H1 (cell line): ENCODE measurements around the gene PRKAA1. TPM values are rescaled to one million over a fixed set of nuclear protein-coding genes. Genes with fewer than 3 reads are reported as not detected.
"Not testable (repeated sequence)": the region's sequence is repeated elsewhere in the genome, so short reads cannot be mapped to it uniquely, and the experiment has no call there.

Experiments
- CTCF ChIA-PET: fragments of 300-600 bp; sonication (Branson Sonifier 250); formaldehyde crosslinking; loops from one replicate; lab custom pipeline; 2021; ENCODE audit not compliant: partially characterized antibody; lab: Charles Lee
- POLR2A ChIA-PET: fragments of 300-600 bp; sonication (Branson Sonifier 250); formaldehyde crosslinking; loops from one replicate; lab custom pipeline; 2021; ENCODE audit warnings: inconsistent platforms; ENCODE audit not compliant: partially characterized antibody; lab: Charles Lee
- DNase-seq, 2 experiments: peaks; one replicate each; pipeline versions ENCODE4 v3.0.0 to v3.0.0-alpha.2; 2010 to 2022; ENCODE audit warnings: low spot score in 2 of 2, low read depth in 1 of 2, mixed read lengths in 1 of 2
- FAIRE-seq: peaks from 2 replicates; lab custom pipeline; 2011; peaks lifted over from hg19 to GRCh38; lab: Jason Lieb, UNC
- H2AFZ ChIP-seq: 2 replicates; pipeline ENCODE4 v1.8.1; 2012; ENCODE audit warnings: low read length, inconsistent platforms
- H2AK5ac ChIP-seq: 2 replicates; pipeline ENCODE4 v1.6.1; 2013; ENCODE audit warnings: low read depth, low read length
- H2BK120ac ChIP-seq: replicated peaks from 2 replicates; pipeline ENCODE3; 2013; ENCODE audit warnings: low read depth, low read length, inconsistent platforms
- H2BK12ac ChIP-seq: 2 replicates; pipeline ENCODE4 v1.6.1; 2013; ENCODE audit warnings: low read depth, low read length
- H2BK15ac ChIP-seq: 2 replicates; pipeline ENCODE4 v1.6.1; 2013; ENCODE audit warnings: low read length
- H2BK20ac ChIP-seq: 2 replicates; pipeline ENCODE4 v1.6.1; 2013; ENCODE audit warnings: low read length
- H2BK5ac ChIP-seq: 2 replicates; pipeline ENCODE4 v1.6.1; 2013; ENCODE audit warnings: low read depth, low read length
- H3K14ac ChIP-seq: 2 replicates; pipeline ENCODE4 v1.6.1; 2013; ENCODE audit warnings: inconsistent platforms; ENCODE audit not compliant: insufficient read length
- H3K18ac ChIP-seq: 2 replicates; pipeline ENCODE4 v1.6.1; 2013; ENCODE audit warnings: low read length; ENCODE audit errors: extremely low read depth
- H3K23ac ChIP-seq: 2 replicates; pipeline ENCODE4 v1.6.1; 2013; ENCODE audit warnings: inconsistent platforms; ENCODE audit not compliant: insufficient read length
- H3K23me2 ChIP-seq: 2 replicates; pipeline ENCODE4 v1.6.1; 2013; ENCODE audit warnings: low read depth, low read length
- H3K27ac ChIP-seq: 2 replicates; pipeline ENCODE4 v1.6.1; 2011; ENCODE audit warnings: low read depth, low read length, inconsistent platforms
- H3K27me3 ChIP-seq, 4 experiments: replicated peaks in 1 of 4; 1 replicate in 1 of 4; 2 replicates in 3 of 4; pipeline versions ENCODE4 v1.6.1 to v1.8.1; 2011 to 2013; ENCODE audit warnings: low read length in 3 of 4, mild to moderate bottlenecking in 3 of 4, inconsistent platforms in 2 of 4, mixed read lengths in 2 of 4, moderate library complexity in 1 of 4; ENCODE audit not compliant: control insufficient read depth in 3 of 4, insufficient read depth in 3 of 4; ENCODE audit errors: extremely low read depth in 1 of 4
- H3K36me3 ChIP-seq, 4 experiments: 2 replicates each; pipeline versions ENCODE4 v1.6.1 to v1.8.1; 2011 to 2013; ENCODE audit warnings: mild to moderate bottlenecking in 4 of 4, low read length in 3 of 4, moderate library complexity in 2 of 4, control low read depth in 1 of 4, inconsistent platforms in 1 of 4; ENCODE audit not compliant: insufficient read depth in 4 of 4, control insufficient read depth in 2 of 4
- H3K4ac ChIP-seq: replicated peaks from 2 replicates; pipeline ENCODE3; 2013; ENCODE audit warnings: low read length, low read depth, mixed read lengths, inconsistent platforms; ENCODE audit not compliant: insufficient read length
- H3K4me1 ChIP-seq, 4 experiments: replicated peaks in 1 of 4; 1 replicate in 1 of 4; 2 replicates in 3 of 4; pipeline versions ENCODE4 v1.6.1 to v1.8.1; 2011 to 2013; ENCODE audit warnings: low read length in 3 of 4, inconsistent platforms in 2 of 4, mixed read lengths in 1 of 4; ENCODE audit not compliant: insufficient read depth in 4 of 4, control insufficient read depth in 3 of 4
- H3K4me2 ChIP-seq, 2 experiments: 2 replicates each; pipeline versions ENCODE4 v1.6.1 to v1.8.1; 2011 to 2013; ENCODE audit warnings: low read depth in 2 of 2, low read length in 2 of 2, control low read depth in 1 of 2, inconsistent platforms in 1 of 2, mild to moderate bottlenecking in 1 of 2; ENCODE audit not compliant: insufficient read depth in 1 of 2
- H3K4me3 ChIP-seq, 4 experiments: fragments of 200-600, 300-600 bp in 1 of 4; sonication (generic), shearing (Covaris generic), sonication (Bioruptor Twin) in 1 of 4; 2 replicates each; pipeline versions ENCODE4 v1.5.1 to v1.8.1; 2011 to 2016; ENCODE audit warnings: low read length in 4 of 4, low read depth in 3 of 4, control low read depth in 2 of 4, inconsistent platforms in 2 of 4, mild to moderate bottlenecking in 2 of 4, mixed read lengths in 1 of 4, moderate library complexity in 1 of 4; ENCODE audit not compliant: insufficient read depth in 2 of 4; ENCODE audit errors: extremely low read depth in 1 of 4
- H3K56ac ChIP-seq: replicated peaks from 2 replicates; pipeline ENCODE3; 2013; ENCODE audit warnings: low read depth, mild to moderate bottlenecking, mixed read lengths, low read length, inconsistent platforms; ENCODE audit not compliant: insufficient read length
- H3K79me1 ChIP-seq: 2 replicates; pipeline ENCODE4 v1.6.1; 2013; ENCODE audit warnings: low read depth, low read length, control low read depth
- H3K79me2 ChIP-seq, 2 experiments: 2 replicates each; pipeline versions ENCODE4 v1.6.1 to v1.8.1; 2012 to 2013; ENCODE audit warnings: low read length in 2 of 2, mild to moderate bottlenecking in 2 of 2, inconsistent platforms in 1 of 2; ENCODE audit not compliant: insufficient read depth in 2 of 2, control insufficient read depth in 1 of 2
- H3K9ac ChIP-seq, 4 experiments: replicated peaks in 1 of 4; 1 replicate in 1 of 4; 2 replicates in 3 of 4; pipeline versions ENCODE4 v1.6.1 to v1.8.1; 2011 to 2013; ENCODE audit warnings: low read depth in 3 of 4, low read length in 3 of 4, control low read depth in 2 of 4, mild to moderate bottlenecking in 2 of 4, moderate library complexity in 2 of 4, inconsistent platforms in 1 of 4; ENCODE audit errors: extremely low read depth in 1 of 4
- H3K9me3 ChIP-seq, 2 experiments: 2 replicates each; pipeline versions ENCODE4 v1.6.1 to v1.8.1; 2012 to 2013; ENCODE audit warnings: mild to moderate bottlenecking in 2 of 2, moderate library complexity in 2 of 2, control low read depth in 1 of 2, inconsistent platforms in 1 of 2, low read depth in 1 of 2, low read length in 1 of 2, mixed read lengths in 1 of 2; ENCODE audit not compliant: insufficient read depth in 2 of 2
- H4K20me1 ChIP-seq, 2 experiments: replicated peaks in 1 of 2; 2 replicates each; pipeline versions ENCODE3 to v1.8.1; 2011 to 2013; ENCODE audit warnings: inconsistent platforms in 2 of 2, low read length in 2 of 2, mild to moderate bottlenecking in 1 of 2; ENCODE audit not compliant: insufficient read depth in 2 of 2, control insufficient read depth in 1 of 2
- H4K5ac ChIP-seq: 2 replicates; pipeline ENCODE4 v1.6.1; 2013; ENCODE audit warnings: low read length, low read depth, mixed read lengths, inconsistent platforms; ENCODE audit not compliant: insufficient read length
- H4K8ac ChIP-seq: 2 replicates; pipeline ENCODE4 v1.8.0; 2013; ENCODE audit warnings: mild to moderate bottlenecking, moderate library complexity, low read length, inconsistent platforms; ENCODE audit not compliant: insufficient read depth; ENCODE audit errors: extremely low read depth
- H4K91ac ChIP-seq: replicated peaks from 2 replicates; pipeline ENCODE3; 2013; ENCODE audit warnings: low read length, mixed read lengths, inconsistent platforms; ENCODE audit not compliant: insufficient read length
- WGBS, 2 experiments: shearing (Covaris generic) in 1 of 2; methylation state at CpG; one replicate each; pipeline versions ENCODE4 v1.1.6 to v1.1.7; 2013 to 2015; ENCODE audit warnings: low lambda C conversion rate in 2 of 2, mixed read lengths in 2 of 2, inconsistent platforms in 1 of 2, low coverage in 1 of 2, missing lambda C conversion rate in 1 of 2; ENCODE audit not compliant: insufficient replicate concordance in 2 of 2, insufficient coverage in 1 of 2, insufficient read length in 1 of 2; ENCODE audit errors: extremely low coverage in 1 of 2, missing lambda C conversion rate in 1 of 2; 5-methylcytosine and 5-hydroxymethylcytosine counted together
- polyA plus RNA-seq, 7 experiments: library from polyadenylated mRNA; depleted of rRNA in 3 of 7; stranded (reverse) in 5 of 7; unstranded in 2 of 7; fragments of >200 nt in 5 of 7; fragments of 200-250 nt in 2 of 7; gene quantifications; 1 replicate in 5 of 7; 2 replicates in 1 of 7; 4 replicates in 1 of 7; pipeline versions ENCODE4 v1.2.1 to v1.2.3, GENCODE V29; 2011 to 2013; ENCODE audit warnings: missing spikeins in 2 of 7, mixed read lengths in 2 of 7
- total RNA-seq: library from RNA; stranded (reverse); fragmentation: NEBNext Ultra II Directional; extraction: Animal tissue kit (Norgen Biotek cat#: 25700); gene quantifications from 2 replicates; pipeline ENCODE4 v1.2.1, GENCODE V29; 2021

Gene PRKAA1
- total and polyA plus RNA-seq, 2 of the 8 experiments (the other 6 are each of a cell fraction or from before 2014, with no cell fraction given): 10.4 to 33.1 TPM

DNA sequence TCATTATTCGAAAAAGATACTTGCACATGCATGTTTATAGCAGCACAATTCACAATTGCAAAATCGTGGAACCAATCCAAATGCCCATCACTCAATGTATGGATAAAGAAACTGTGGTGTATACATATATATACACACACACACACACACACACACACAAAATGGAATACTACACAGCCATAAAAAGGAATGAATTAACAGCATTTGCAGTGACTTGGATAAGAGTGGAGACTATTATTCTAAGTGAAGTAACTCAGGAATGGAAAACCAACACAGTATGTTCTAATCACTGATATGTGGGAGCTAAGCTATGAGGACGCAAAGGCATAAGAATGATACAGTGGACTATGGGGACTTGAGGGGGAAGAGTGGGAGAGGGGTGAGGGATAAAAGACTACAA is 3.3 kb downstream of the PRKAA1 start:
- H3K9me3 ChIP-seq, H3K9ac ChIP-seq, H3K36me3 ChIP-seq, H2BK5ac ChIP-seq, FAIRE-seq, H3K18ac ChIP-seq, H2BK15ac ChIP-seq, DNase-seq, H3K23me2 ChIP-seq, H3K56ac ChIP-seq, H3K79me1 ChIP-seq, H2BK20ac ChIP-seq, H4K8ac ChIP-seq, H3K4me2 ChIP-seq, H3K27me3 ChIP-seq, CTCF ChIA-PET, H4K20me1 ChIP-seq, H2AFZ ChIP-seq, H3K4me1 ChIP-seq, H3K14ac ChIP-seq, H3K27ac ChIP-seq, H4K5ac ChIP-seq, H3K4ac ChIP-seq, H2BK120ac ChIP-seq, H2BK12ac ChIP-seq, H4K91ac ChIP-seq, H3K4me3 ChIP-seq, H3K23ac ChIP-seq, H2AK5ac ChIP-seq: not testable (repeated sequence)
- POLR2A ChIA-PET: interaction anchor here (2.0 kb wide), 1 partner anchor 41 kb away, joined by 9 read pairs; the partner anchor contains the start of gene RPL37
- peaks cover 29 to 77% of the 10 kb centered on the region in 2 experiments for H3K79me2 ChIP-seq
- WGBS, 2 experiments: 70% methylated on average over 3 of the region's 3 CpGs; no CpG with 5 or more reads in 1 of the 2 experiments

DNA sequence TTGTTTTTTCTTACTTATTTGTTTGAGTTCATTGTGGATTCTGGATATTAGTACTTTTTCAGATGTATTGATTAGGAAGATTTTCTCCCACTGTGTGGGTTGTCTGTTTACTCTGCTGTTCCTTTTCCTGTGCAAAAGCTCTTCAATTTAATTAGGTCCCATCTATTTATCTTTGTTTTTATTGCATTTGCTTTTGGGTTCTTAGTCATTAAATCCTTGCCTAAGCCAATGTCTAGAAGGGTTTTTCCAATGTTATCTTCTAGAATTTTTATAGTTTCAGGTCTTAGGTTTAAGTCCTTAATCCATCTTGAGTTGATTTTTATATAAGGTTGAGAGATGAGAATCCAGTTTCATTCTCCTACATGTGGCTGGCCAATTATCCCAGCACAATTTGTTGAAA is 3.8 kb downstream of the PRKAA1 start:
- H3K9me3 ChIP-seq, H2BK5ac ChIP-seq, H4K20me1 ChIP-seq, H4K8ac ChIP-seq, H3K23ac ChIP-seq, H3K9ac ChIP-seq, H3K18ac ChIP-seq, H3K79me1 ChIP-seq, H2BK15ac ChIP-seq, H2AFZ ChIP-seq, H3K14ac ChIP-seq, H3K56ac ChIP-seq, H2BK20ac ChIP-seq, FAIRE-seq, H3K27ac ChIP-seq, H2AK5ac ChIP-seq, H3K4me1 ChIP-seq, H4K91ac ChIP-seq, H3K36me3 ChIP-seq, DNase-seq, H3K27me3 ChIP-seq, H2BK12ac ChIP-seq, H3K4me3 ChIP-seq, POLR2A ChIA-PET, H3K4ac ChIP-seq, CTCF ChIA-PET, H2BK120ac ChIP-seq, H3K4me2 ChIP-seq, H3K23me2 ChIP-seq, H4K5ac ChIP-seq: not testable (repeated sequence)
- H3K79me2 ChIP-seq: peaks cover 29 to 81% of the 10 kb centered on the region in 2 experiments
